H1 (cell line): ENCODE data around the gene BCAS3. TPM values are rescaled to one million over a fixed set of nuclear protein-coding genes. Genes with fewer than 3 reads are reported as not detected.

Source experiments
- MAX ChIP-seq: IDR thresholded peaks from 2 replicates; pipeline ENCODE4 v1.6.1; 2012; ENCODE audit warnings: inconsistent platforms
- NRF1 ChIP-seq: IDR thresholded peaks from 2 replicates; pipeline ENCODE4 v1.6.1; 2011; ENCODE audit warnings: mild to moderate bottlenecking, low read depth, low read length, improper control_type of control experiment
- SP1 ChIP-seq: IDR thresholded peaks from 2 replicates; pipeline ENCODE4 v1.6.1; 2011; ENCODE audit warnings: low read depth, low read length
- SUZ12 ChIP-seq: fragments of 200-600 bp; sonication (generic); IDR thresholded peaks from 2 replicates; pipeline ENCODE4 v1.6.1; 2012; ENCODE audit warnings: mild to moderate bottlenecking, inconsistent platforms, low read length, moderate library complexity, mixed read lengths
- TCF12 ChIP-seq: IDR thresholded peaks from 2 replicates; pipeline ENCODE4 v1.6.1; 2011; ENCODE audit warnings: low read depth, mild to moderate bottlenecking, low read length
- polyA plus RNA-seq, 7 experiments: library from polyadenylated mRNA; depleted of rRNA in 3 of 7; stranded (reverse) in 5 of 7; unstranded in 2 of 7; fragments of >200 nt in 5 of 7; fragments of 200-250 nt in 2 of 7; gene quantifications; 1 replicate in 5 of 7; 2 replicates in 1 of 7; 4 replicates in 1 of 7; pipeline versions ENCODE4 v1.2.1 to v1.2.3, GENCODE V29; 2011 to 2013; ENCODE audit warnings: missing spikeins in 2 of 7, mixed read lengths in 2 of 7
- total RNA-seq: library from RNA; stranded (reverse); fragmentation: NEBNext Ultra II Directional; extraction: Animal tissue kit (Norgen Biotek cat#: 25700); gene quantifications from 2 replicates; pipeline ENCODE4 v1.2.1, GENCODE V29; 2021

The BCAS3 gene
- total and polyA plus RNA-seq, 2 of the 8 experiments (the other 6 are each of a cell fraction or from before 2014, with no cell fraction given): 9.9 to 13.3 TPM

GRCh38 chr17:61343576-61343975 is 665.9 kb downstream of the BCAS3 start (continued):
- TF ChIP-seq SP1 (no peak), MAX (no peak), TCF12 (no peak), SUZ12 (no peak), NRF1 (no peak)
